GM23338 (cell line): ENCODE data around the gene HELB. TPM values are rescaled to one million over a fixed set of nuclear protein-coding genes. Genes with fewer than 3 reads are reported as not detected.

Source experiments
- ATAC-seq: fragments of 200-7000 bp; cut with Tn5 transposase; 3 replicates; pipeline ENCODE4 v1.9.1; 2020
- DNase-seq: peaks from one replicate; pipeline ENCODE4 v3.0.0-alpha.2; 2015; ENCODE audit warnings: low spot score
- H2AFZ ChIP-seq: fragments of 200-600 bp; sonication (generic); 2 replicates; pipeline ENCODE4 v1.8.0; 2016; ENCODE audit warnings: antibody characterized with exemption, mild to moderate bottlenecking, moderate library complexity
- H3F3A ChIP-seq: fragments of 200-600 bp; sonication (generic); replicated peaks from 2 replicates; pipeline ENCODE4 v1.8.0; 2017; ENCODE audit warnings: antibody characterized with exemption, mixed run types, low read depth
- H3K27ac ChIP-seq: fragments of 200-600 bp; sonication (generic); 2 replicates; pipeline ENCODE4 v1.6.1; 2016; ENCODE audit warnings: low read depth
- H3K27me3 ChIP-seq: fragments of 200-600 bp; sonication (generic); 2 replicates; pipeline ENCODE4 v1.8.0; 2016; ENCODE audit warnings: mild to moderate bottlenecking, mixed run types, moderate library complexity; ENCODE audit not compliant: insufficient read depth
- H3K36me3 ChIP-seq: fragments of 200-600 bp; sonication (generic); 2 replicates; pipeline ENCODE4 v1.8.0; 2016; ENCODE audit warnings: mild to moderate bottlenecking; ENCODE audit not compliant: insufficient read depth
- H3K4me1 ChIP-seq: fragments of 200-600 bp; sonication (generic); 2 replicates; pipeline ENCODE4 v1.8.0; 2016; ENCODE audit warnings: mild to moderate bottlenecking, moderate library complexity; ENCODE audit not compliant: insufficient read depth
- H3K4me2 ChIP-seq: fragments of 200-600 bp; sonication (generic); 2 replicates; pipeline ENCODE4 v1.7.1; 2017; ENCODE audit warnings: mixed run types
- H3K4me3 ChIP-seq: fragments of 200-600 bp; sonication (generic); 2 replicates; pipeline ENCODE4 v1.6.1; 2016; ENCODE audit warnings: mixed run types
- H3K79me2 ChIP-seq: fragments of 200-600 bp; sonication (generic); replicated peaks from 2 replicates; pipeline ENCODE4 v1.8.0; 2017; ENCODE audit warnings: mild to moderate bottlenecking; ENCODE audit not compliant: insufficient read depth
- H3K9me2 ChIP-seq: fragments of 200-600 bp; sonication (generic); 2 replicates; pipeline ENCODE4 v1.8.0; 2017; ENCODE audit not compliant: insufficient read depth
- H4K20me1 ChIP-seq: fragments of 200-600 bp; sonication (generic); replicated peaks from 2 replicates; pipeline ENCODE4 v1.8.0; 2017; ENCODE audit warnings: mild to moderate bottlenecking; ENCODE audit not compliant: insufficient read depth
- H3K27ac Mint-ChIP-seq: 2 replicates; pipeline ENCODE4 v1.8.0; 2020; ENCODE audit warnings: inconsistent platforms, mild to moderate bottlenecking, moderate library complexity, mixed read lengths
- H3K27me3 Mint-ChIP-seq: 3 replicates; pipeline ENCODE4 v1.8.0; 2022; ENCODE audit warnings: low read depth, mild to moderate bottlenecking, moderate library complexity, mixed read lengths, inconsistent platforms; ENCODE audit not compliant: insufficient read depth, poor library complexity
- H3K36me3 Mint-ChIP-seq: 3 replicates; pipeline ENCODE4 v1.8.0; 2021; ENCODE audit warnings: low read depth, mild to moderate bottlenecking, inconsistent platforms, moderate library complexity, mixed read lengths
- H3K4me1 Mint-ChIP-seq: 3 replicates; pipeline ENCODE4 v1.8.0; 2020; ENCODE audit warnings: mild to moderate bottlenecking, inconsistent platforms, mixed read lengths
- H3K4me3 Mint-ChIP-seq: 3 replicates; pipeline ENCODE4 v1.8.0; 2021; ENCODE audit warnings: moderate library complexity, mild to moderate bottlenecking, inconsistent platforms, mixed read lengths
- H3K9me3 Mint-ChIP-seq: 3 replicates; pipeline ENCODE4 v1.8.0; 2020; ENCODE audit warnings: moderate library complexity, mild to moderate bottlenecking, inconsistent platforms, mixed read lengths
- CREB1 ChIP-seq: fragments of 250-450 bp; sonication (Bioruptor Pico); IDR thresholded peaks from 2 replicates; pipeline ENCODE4 v1.5.0; 2020; ENCODE audit warnings: low read depth, mild to moderate bottlenecking, moderate library complexity
- EZH2 ChIP-seq: fragments of 200-600 bp; sonication (generic); IDR thresholded peaks from one replicate; pipeline ENCODE4 v1.8.0; 2017; ENCODE audit warnings: antibody characterized with exemption, mild to moderate bottlenecking, low read depth; ENCODE audit not compliant: unreplicated experiment
- EZH2phosphoT487 ChIP-seq: fragments of 200-600 bp; sonication (generic); IDR thresholded peaks from one replicate; pipeline ENCODE4 v1.8.1; 2018; ENCODE audit warnings: antibody characterized with exemption; ENCODE audit not compliant: unreplicated experiment
- JUNB ChIP-seq: IDR thresholded peaks from one replicate; pipeline ENCODE4 v1.6.1; 2016; ENCODE audit warnings: antibody characterized with exemption; ENCODE audit not compliant: unreplicated experiment
- NANOG ChIP-seq: IDR thresholded peaks from 2 replicates; pipeline ENCODE4 v1.6.1; 2016; ENCODE audit warnings: antibody characterized with exemption, borderline replicate concordance
- POLR2AphosphoS5 ChIP-seq: IDR thresholded peaks from 2 replicates; pipeline ENCODE4 v1.6.1; 2016; ENCODE audit warnings: antibody characterized with exemption, low read depth
- STAT1 ChIP-seq: IDR thresholded peaks from one replicate; pipeline ENCODE4 v1.6.1; 2016; ENCODE audit warnings: antibody characterized with exemption; ENCODE audit not compliant: unreplicated experiment
- ZNF114 ChIP-seq: fragments of 250-450 bp; sonication (Bioruptor Pico); IDR thresholded peaks from 2 replicates; pipeline ENCODE4 v1.5.0; 2020; ENCODE audit warnings: mild to moderate bottlenecking, moderate library complexity
- ZNF331 ChIP-seq: fragments of 250-450 bp; sonication (Bioruptor Pico); IDR thresholded peaks from 2 replicates; pipeline ENCODE4 v1.5.0; 2020; ENCODE audit warnings: low read depth, mild to moderate bottlenecking, moderate library complexity
- polyA plus RNA-seq: library from polyadenylated mRNA; unstranded; fragments of >200 nt; fragmentation: Nextera tagmentation; extraction: Ambion mirVana; gene quantifications from 2 replicates; pipeline ENCODE4 v1.2.1, GENCODE V29; 2016
- total RNA-seq: library from RNA; depleted of rRNA; stranded (reverse); fragments of >200 nt; shearing (Covaris generic); gene quantifications from 2 replicates; pipeline ENCODE4 v1.2.3, GENCODE V29; 2014
- TF ChIP-seq, protein P1 (sequence below): fragments of 250-450 bp; sonication (Bioruptor Pico); IDR thresholded peaks from 2 replicates; pipeline ENCODE4 v1.5.0; 2020; ENCODE audit warnings: mild to moderate bottlenecking, moderate library complexity
- TF ChIP-seq, protein P2 (sequence below): IDR thresholded peaks from 2 replicates; pipeline ENCODE4 v1.6.1; 2016; ENCODE audit warnings: antibody characterized with exemption
- TF ChIP-seq, protein P3 (sequence below), 2 experiments: fragments of 200-600 bp in 1 of 2; sonication (generic) in 1 of 2; conservative IDR thresholded peaks; 2 replicates each; pipeline versions ENCODE4 v1.5.1 to v1.6.1; 2016 to 2017; ENCODE audit warnings: antibody characterized with exemption in 2 of 2, low read depth in 2 of 2, mild to moderate bottlenecking in 2 of 2, moderate library complexity in 1 of 2
- TF ChIP-seq, protein P4 (sequence below): IDR thresholded peaks from one replicate; pipeline ENCODE4 v1.6.1; 2018; ENCODE audit warnings: antibody characterized with exemption; ENCODE audit not compliant: unreplicated experiment

HELB gene
- total and polyA plus RNA-seq, 2 experiments from 2014 or later, result 3.1 to 18.2 TPM

DNA sequence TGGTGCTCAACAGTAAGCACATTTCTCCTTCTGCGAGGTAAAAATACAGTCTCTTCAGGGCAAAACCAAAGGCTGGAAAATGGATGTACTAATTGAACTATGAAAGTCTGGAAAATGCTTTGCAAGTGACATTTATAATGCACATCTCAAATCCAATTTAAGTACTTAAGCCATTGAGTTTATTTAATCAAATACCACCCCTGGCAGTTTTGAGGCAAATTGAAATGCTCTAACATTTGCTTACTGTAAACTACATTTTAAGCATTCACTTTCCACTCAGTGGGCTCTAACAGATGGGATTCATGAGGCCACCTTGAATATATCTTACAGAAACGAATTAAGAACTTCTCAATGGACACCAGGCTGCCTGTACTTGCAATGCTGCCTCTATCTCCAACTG, 69.7 kb downstream of the HELB start:
- Histone ChIP-seq H3F3A (no peaks in the 10 kb centered on the region), H3K27me3 (no peaks in the 10 kb centered on the region), H3K36me3 (no peaks in the 10 kb centered on the region), H3K9me2 (no peaks in the 10 kb centered on the region; the same call in 1 of the 2 replicates), H3K4me3 (no peak overlapping the region), H3K27ac (no peak overlapping the region), H2AFZ (no peak overlapping the region), H3K4me2 (no peak overlapping the region), H3K79me2 (no peaks in the 10 kb centered on the region), H4K20me1 (no peaks in the 10 kb centered on the region), H3K4me1 (no peaks in the 10 kb centered on the region)
- peaks cover 4% of the 10 kb centered on the region; the same call in 1 of the 3 replicates for H3K4me1 Mint-ChIP-seq
- no peak for TF ChIP-seq STAT1
- TF ChIP-seq, protein P1, sequence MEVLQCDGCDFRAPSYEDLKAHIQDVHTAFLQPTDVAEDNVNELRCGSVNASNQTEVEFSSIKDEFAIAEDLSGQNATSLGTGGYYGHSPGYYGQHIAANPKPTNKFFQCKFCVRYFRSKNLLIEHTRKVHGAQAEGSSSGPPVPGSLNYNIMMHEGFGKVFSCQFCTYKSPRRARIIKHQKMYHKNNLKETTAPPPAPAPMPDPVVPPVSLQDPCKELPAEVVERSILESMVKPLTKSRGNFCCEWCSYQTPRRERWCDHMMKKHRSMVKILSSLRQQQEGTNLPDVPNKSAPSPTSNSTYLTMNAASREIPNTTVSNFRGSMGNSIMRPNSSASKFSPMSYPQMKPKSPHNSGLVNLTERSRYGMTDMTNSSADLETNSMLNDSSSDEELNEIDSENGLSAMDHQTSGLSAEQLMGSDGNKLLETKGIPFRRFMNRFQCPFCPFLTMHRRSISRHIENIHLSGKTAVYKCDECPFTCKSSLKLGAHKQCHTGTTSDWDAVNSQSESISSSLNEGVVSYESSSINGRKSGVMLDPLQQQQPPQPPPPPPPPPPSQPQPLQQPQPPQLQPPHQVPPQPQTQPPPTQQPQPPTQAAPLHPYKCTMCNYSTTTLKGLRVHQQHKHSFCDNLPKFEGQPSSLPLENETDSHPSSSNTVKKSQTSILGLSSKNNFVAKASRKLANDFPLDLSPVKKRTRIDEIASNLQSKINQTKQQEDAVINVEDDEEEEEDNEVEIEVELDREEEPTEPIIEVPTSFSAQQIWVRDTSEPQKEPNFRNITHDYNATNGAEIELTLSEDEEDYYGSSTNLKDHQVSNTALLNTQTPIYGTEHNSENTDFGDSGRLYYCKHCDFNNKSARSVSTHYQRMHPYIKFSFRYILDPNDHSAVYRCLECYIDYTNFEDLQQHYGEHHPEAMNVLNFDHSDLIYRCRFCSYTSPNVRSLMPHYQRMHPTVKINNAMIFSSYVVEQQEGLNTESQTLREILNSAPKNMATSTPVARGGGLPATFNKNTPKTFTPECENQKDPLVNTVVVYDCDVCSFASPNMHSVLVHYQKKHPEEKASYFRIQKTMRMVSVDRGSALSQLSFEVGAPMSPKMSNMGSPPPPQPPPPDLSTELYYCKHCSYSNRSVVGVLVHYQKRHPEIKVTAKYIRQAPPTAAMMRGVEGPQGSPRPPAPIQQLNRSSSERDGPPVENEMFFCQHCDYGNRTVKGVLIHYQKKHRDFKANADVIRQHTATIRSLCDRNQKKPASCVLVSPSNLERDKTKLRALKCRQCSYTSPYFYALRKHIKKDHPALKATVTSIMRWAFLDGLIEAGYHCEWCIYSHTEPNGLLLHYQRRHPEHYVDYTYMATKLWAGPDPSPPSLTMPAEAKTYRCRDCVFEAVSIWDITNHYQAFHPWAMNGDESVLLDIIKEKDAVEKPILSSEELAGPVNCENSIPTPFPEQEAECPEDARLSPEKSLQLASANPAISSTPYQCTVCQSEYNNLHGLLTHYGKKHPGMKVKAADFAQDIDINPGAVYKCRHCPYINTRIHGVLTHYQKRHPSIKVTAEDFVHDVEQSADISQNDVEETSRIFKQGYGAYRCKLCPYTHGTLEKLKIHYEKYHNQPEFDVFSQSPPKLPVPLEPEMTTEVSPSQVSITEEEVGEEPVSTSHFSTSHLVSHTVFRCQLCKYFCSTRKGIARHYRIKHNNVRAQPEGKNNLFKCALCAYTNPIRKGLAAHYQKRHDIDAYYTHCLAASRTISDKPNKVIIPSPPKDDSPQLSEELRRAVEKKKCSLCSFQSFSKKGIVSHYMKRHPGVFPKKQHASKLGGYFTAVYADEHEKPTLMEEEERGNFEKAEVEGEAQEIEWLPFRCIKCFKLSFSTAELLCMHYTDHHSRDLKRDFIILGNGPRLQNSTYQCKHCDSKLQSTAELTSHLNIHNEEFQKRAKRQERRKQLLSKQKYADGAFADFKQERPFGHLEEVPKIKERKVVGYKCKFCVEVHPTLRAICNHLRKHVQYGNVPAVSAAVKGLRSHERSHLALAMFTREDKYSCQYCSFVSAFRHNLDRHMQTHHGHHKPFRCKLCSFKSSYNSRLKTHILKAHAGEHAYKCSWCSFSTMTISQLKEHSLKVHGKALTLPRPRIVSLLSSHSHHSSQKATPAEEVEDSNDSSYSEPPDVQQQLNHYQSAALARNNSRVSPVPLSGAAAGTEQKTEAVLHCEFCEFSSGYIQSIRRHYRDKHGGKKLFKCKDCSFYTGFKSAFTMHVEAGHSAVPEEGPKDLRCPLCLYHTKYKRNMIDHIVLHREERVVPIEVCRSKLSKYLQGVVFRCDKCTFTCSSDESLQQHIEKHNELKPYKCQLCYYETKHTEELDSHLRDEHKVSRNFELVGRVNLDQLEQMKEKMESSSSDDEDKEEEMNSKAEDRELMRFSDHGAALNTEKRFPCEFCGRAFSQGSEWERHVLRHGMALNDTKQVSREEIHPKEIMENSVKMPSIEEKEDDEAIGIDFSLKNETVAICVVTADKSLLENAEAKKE, result no peak
- no peak for TF ChIP-seq JUNB
- no peak for TF ChIP-seq CREB1 (CRISPR knock-in tag)
- no peak for TF ChIP-seq EZH2
- TF ChIP-seq, protein P2, sequence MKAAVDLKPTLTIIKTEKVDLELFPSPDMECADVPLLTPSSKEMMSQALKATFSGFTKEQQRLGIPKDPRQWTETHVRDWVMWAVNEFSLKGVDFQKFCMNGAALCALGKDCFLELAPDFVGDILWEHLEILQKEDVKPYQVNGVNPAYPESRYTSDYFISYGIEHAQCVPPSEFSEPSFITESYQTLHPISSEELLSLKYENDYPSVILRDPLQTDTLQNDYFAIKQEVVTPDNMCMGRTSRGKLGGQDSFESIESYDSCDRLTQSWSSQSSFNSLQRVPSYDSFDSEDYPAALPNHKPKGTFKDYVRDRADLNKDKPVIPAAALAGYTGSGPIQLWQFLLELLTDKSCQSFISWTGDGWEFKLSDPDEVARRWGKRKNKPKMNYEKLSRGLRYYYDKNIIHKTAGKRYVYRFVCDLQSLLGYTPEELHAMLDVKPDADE, result no peak
- no peak for TF ChIP-seq NANOG
- TF ChIP-seq, protein P3, sequence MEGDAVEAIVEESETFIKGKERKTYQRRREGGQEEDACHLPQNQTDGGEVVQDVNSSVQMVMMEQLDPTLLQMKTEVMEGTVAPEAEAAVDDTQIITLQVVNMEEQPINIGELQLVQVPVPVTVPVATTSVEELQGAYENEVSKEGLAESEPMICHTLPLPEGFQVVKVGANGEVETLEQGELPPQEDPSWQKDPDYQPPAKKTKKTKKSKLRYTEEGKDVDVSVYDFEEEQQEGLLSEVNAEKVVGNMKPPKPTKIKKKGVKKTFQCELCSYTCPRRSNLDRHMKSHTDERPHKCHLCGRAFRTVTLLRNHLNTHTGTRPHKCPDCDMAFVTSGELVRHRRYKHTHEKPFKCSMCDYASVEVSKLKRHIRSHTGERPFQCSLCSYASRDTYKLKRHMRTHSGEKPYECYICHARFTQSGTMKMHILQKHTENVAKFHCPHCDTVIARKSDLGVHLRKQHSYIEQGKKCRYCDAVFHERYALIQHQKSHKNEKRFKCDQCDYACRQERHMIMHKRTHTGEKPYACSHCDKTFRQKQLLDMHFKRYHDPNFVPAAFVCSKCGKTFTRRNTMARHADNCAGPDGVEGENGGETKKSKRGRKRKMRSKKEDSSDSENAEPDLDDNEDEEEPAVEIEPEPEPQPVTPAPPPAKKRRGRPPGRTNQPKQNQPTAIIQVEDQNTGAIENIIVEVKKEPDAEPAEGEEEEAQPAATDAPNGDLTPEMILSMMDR (conservative IDR thresholded peaks at IDR 0.05; ENCODE audit: low read depth in 2 of 2), result no peak
- TF ChIP-seq ZNF114, result no peak
- TF ChIP-seq ZNF331 (CRISPR knock-in tag), result no peak
- TF ChIP-seq POLR2AphosphoS5, result no peak
- TF ChIP-seq EZH2phosphoT487, result no peak
- TF ChIP-seq, protein P4, sequence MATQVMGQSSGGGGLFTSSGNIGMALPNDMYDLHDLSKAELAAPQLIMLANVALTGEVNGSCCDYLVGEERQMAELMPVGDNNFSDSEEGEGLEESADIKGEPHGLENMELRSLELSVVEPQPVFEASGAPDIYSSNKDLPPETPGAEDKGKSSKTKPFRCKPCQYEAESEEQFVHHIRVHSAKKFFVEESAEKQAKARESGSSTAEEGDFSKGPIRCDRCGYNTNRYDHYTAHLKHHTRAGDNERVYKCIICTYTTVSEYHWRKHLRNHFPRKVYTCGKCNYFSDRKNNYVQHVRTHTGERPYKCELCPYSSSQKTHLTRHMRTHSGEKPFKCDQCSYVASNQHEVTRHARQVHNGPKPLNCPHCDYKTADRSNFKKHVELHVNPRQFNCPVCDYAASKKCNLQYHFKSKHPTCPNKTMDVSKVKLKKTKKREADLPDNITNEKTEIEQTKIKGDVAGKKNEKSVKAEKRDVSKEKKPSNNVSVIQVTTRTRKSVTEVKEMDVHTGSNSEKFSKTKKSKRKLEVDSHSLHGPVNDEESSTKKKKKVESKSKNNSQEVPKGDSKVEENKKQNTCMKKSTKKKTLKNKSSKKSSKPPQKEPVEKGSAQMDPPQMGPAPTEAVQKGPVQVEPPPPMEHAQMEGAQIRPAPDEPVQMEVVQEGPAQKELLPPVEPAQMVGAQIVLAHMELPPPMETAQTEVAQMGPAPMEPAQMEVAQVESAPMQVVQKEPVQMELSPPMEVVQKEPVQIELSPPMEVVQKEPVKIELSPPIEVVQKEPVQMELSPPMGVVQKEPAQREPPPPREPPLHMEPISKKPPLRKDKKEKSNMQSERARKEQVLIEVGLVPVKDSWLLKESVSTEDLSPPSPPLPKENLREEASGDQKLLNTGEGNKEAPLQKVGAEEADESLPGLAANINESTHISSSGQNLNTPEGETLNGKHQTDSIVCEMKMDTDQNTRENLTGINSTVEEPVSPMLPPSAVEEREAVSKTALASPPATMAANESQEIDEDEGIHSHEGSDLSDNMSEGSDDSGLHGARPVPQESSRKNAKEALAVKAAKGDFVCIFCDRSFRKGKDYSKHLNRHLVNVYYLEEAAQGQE, result no peak
- H3K27me3 Mint-ChIP-seq, result no peaks in the 10 kb centered on the region
- H3K9me3 Mint-ChIP-seq, result no peaks in the 10 kb centered on the region
- H3K4me3 Mint-ChIP-seq, result no peak overlapping the region
- no peak overlapping the region for H3K27ac Mint-ChIP-seq
- no peak for ATAC-seq
- DNase-seq, result no peak
- no peaks in the 10 kb centered on the region for H3K36me3 Mint-ChIP-seq
